Measurements from ENCODE around the gene TMEM74B. TPM values are rescaled to one million over a fixed set of nuclear protein-coding genes. Genes with fewer than 3 reads are reported as not detected.

The TMEM74B gene
- total RNA-seq, 1 experiment from 2014 or later, result 0.83 TPM

GRCh38 chr20:1199964-1200363 is 15.2 kb upstream of the TMEM74B start:
- CTCF ChIA-PET, result no interaction called here
- no TSS peak for BruUV-seq (replicated peaks)

GRCh38 chr20:1199212-1199873 is 14.6 kb upstream of the TMEM74B start:
- no peak overlapping the region for H3K4me3 Mint-ChIP-seq (ENCODE audit: low read depth, unreplicated experiment)
- no TSS peak for BruUV-seq (replicated peaks)
- H3K36me3 Mint-ChIP-seq (ENCODE audit: insufficient read depth, unreplicated experiment), result no peaks in the 10 kb centered on the region
- intact Hi-C loops (cut with micrococcal nuclease; ENCODE audit: unreplicated experiment), result no loop called here
- no peak for DNase-seq
- CTCF ChIA-PET, result no interaction called here
- H3K27me3 Mint-ChIP-seq (ENCODE audit: unreplicated experiment), result peaks cover 46% of the 10 kb centered on the region
- no peaks in the 10 kb centered on the region for H3K9me3 Mint-ChIP-seq (ENCODE audit: low read depth, unreplicated experiment)
- H3K27ac Mint-ChIP-seq (ENCODE audit: unreplicated experiment), result no peak overlapping the region
- H3K4me1 Mint-ChIP-seq (ENCODE audit: low read depth, unreplicated experiment), result peaks cover 13% of the 10 kb centered on the region
- TF ChIP-seq CTCF (IDR thresholded peaks at IDR 0.05; ENCODE audit: unreplicated experiment), result no peak

More at GRCh38 chr20:1199964-1200363, 15.2 kb upstream of the TMEM74B start:
- intact Hi-C loops (cut with micrococcal nuclease; ENCODE audit: unreplicated experiment), result no loop called here
- peaks cover 13% of the 10 kb centered on the region for H3K4me1 Mint-ChIP-seq (ENCODE audit: low read depth, unreplicated experiment)
- no peaks in the 10 kb centered on the region for H3K36me3 Mint-ChIP-seq (ENCODE audit: insufficient read depth, unreplicated experiment)
- DNase-seq, result no peak
- no peak overlapping the region for H3K4me3 Mint-ChIP-seq (ENCODE audit: low read depth, unreplicated experiment)
- H3K9me3 Mint-ChIP-seq (ENCODE audit: low read depth, unreplicated experiment), result no peaks in the 10 kb centered on the region
- peaks cover 44% of the 10 kb centered on the region for H3K27me3 Mint-ChIP-seq (ENCODE audit: unreplicated experiment)
- H3K27ac Mint-ChIP-seq (ENCODE audit: unreplicated experiment), result no peak overlapping the region
- no peak for TF ChIP-seq CTCF (IDR thresholded peaks at IDR 0.05; ENCODE audit: unreplicated experiment)

GRCh38 chr20:1198751-1199150 is 14.0 kb upstream of the TMEM74B start:
- intact Hi-C loops (cut with micrococcal nuclease; ENCODE audit: unreplicated experiment), result no loop called here
- H3K4me3 Mint-ChIP-seq (ENCODE audit: low read depth, unreplicated experiment), result no peak overlapping the region
- no TSS peak for BruUV-seq (replicated peaks)
- no peaks in the 10 kb centered on the region for H3K9me3 Mint-ChIP-seq (ENCODE audit: low read depth, unreplicated experiment)
- TF ChIP-seq CTCF (IDR thresholded peaks at IDR 0.05; ENCODE audit: unreplicated experiment), result no peak
- CTCF ChIA-PET, result no interaction called here
- H3K27ac Mint-ChIP-seq (ENCODE audit: unreplicated experiment), result no peak overlapping the region
- H3K36me3 Mint-ChIP-seq (ENCODE audit: insufficient read depth, unreplicated experiment), result no peaks in the 10 kb centered on the region
- peaks cover 46% of the 10 kb centered on the region for H3K27me3 Mint-ChIP-seq (ENCODE audit: unreplicated experiment)
- no peak for DNase-seq
- H3K4me1 Mint-ChIP-seq (ENCODE audit: low read depth, unreplicated experiment), result peaks cover 11% of the 10 kb centered on the region

DNA sequence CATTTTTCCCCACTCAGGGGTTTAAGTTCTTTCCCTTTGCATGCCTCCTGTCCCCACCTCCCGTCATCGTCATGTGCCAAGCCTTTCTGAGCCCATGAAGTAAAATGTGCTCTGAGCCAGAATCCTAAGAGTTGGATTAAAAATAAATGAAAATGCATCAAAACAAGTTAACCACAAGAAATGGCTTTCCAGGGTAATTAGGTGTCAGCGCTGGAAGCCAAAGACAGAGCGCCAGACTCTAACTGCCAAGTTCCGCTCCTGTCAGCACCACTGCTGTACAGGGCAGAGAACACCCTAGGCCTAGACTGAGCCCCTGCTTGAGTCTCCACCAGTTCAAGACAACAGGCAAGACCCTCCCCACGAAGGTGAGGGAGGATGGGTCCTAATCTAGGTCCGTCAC is 13.0 kb upstream of the TMEM74B start:
- DNase-seq, result no peak
- no peak for TF ChIP-seq CTCF (IDR thresholded peaks at IDR 0.05; ENCODE audit: unreplicated experiment)
- Mint-ChIP-seq H3K9me3 (ENCODE audit: low read depth, unreplicated experiment) (no peaks in the 10 kb centered on the region), H3K4me3 (ENCODE audit: low read depth, unreplicated experiment) (no peak overlapping the region), H3K27me3 (ENCODE audit: unreplicated experiment) (peaks cover 46% of the 10 kb centered on the region), H3K27ac (ENCODE audit: unreplicated experiment) (no peak overlapping the region), H3K36me3 (ENCODE audit: insufficient read depth, unreplicated experiment) (no peaks in the 10 kb centered on the region), H3K4me1 (ENCODE audit: low read depth, unreplicated experiment) (peaks cover 2% of the 10 kb centered on the region)
- BruUV-seq (replicated peaks), result no TSS peak
- intact Hi-C loops (cut with micrococcal nuclease; ENCODE audit: unreplicated experiment), result no loop called here
- CTCF ChIA-PET, result no interaction called here
